NCI-H2196 (cell line): ENCODE results near the gene PIGV.
A peak's percentile ranks its signal among the peaks of the same experiment; 100 is the strongest.
"Not testable (repeated sequence)": the region's sequence is repeated elsewhere in the genome, so short reads cannot be mapped to it uniquely, and the experiment has no call there.

Experiments
- DNase-seq: peaks from one replicate; lab custom pipeline; 2025; ENCODE audit not compliant: unreplicated experiment; lab: John Stamatoyannopoulos, UW

The PIGV gene

GRCh38 chr1:26791148-26791547 is 3.4 kb downstream of the PIGV start:
- DNase-seq, result no peak

DNA sequence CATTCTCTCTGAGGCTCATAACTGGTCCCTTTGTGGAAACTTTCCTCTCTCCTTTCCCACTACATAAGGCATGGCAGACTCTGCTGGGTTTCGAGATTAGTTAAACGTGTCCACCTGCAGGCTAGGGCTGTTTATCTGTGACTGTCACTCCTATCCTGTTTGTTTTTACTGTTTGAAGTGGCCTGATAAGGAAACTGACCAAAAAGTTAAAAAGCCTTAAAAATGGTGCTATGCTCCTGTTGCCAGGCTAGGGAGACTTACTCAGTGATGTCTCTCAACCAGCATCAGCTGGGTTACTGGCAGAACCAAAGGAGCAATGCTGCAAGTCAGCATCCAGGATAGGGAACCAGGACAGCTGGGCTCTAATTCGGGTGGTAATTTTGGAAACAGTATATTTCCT is 3.9 kb downstream of the PIGV start:
- no peak for DNase-seq

GRCh38 chr1:26792924-26793323 is 5.2 kb downstream of the PIGV start:
- no peak for DNase-seq

DNA sequence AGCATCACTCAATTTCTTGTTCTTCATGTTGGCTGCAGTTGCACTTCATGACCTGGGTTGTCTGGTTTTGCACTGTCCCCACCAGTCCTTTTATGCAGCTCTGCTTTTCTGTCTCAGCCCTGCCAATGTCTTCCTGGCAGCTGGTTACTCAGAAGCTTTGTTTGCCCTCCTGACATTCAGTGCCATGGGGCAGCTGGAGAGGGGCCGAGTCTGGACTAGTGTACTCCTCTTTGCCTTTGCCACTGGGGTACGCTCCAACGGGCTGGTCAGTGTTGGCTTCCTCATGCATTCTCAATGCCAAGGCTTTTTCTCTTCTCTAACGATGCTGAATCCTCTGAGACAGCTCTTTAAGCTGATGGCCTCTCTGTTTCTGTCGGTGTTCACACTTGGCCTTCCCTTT is 6.6 kb downstream of the PIGV start:
- DNase-seq, result no peak

- no peak for DNase-seq
Measured at GRCh38 chr1:26797627-26798026, 9.9 kb downstream of the PIGV start.

DNA sequence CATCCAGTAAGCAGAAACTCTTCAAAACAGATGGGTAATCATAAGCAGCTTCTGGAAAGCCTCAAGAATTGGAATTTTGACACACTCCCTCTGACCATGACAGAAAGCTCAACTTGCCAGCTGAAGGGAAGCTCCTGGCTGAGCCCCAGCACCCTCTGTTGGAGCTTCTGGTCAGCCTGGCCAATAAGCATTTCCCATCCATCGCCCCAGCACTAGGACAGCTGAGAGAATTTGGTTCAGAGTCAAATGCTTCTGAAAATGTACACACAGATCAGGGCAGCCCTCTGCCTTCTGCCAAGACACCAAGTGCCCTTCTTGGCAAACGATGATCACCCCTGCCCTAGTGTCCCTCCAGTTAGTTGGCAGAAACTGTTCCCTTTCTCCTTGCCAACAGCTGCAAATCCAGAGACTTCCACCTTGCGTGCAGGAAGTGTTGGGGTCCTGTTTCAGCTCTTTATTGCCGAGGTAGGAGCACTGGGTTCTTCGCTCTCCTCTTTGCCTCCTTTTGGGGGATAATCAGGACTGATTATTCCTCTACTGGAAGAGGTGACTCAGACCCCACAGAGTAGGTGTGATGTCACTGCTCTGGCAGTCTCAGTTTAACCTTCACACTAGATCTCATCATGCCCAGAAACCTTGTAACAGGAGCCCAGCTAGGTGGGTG is 11.9 kb downstream of the PIGV start:
- DNase-seq, result peak; percentile 86

GRCh38 chr1:26803932-26804331 is 16.2 kb downstream of the PIGV start:
- DNase-seq, result not testable (repeated sequence)

DNA sequence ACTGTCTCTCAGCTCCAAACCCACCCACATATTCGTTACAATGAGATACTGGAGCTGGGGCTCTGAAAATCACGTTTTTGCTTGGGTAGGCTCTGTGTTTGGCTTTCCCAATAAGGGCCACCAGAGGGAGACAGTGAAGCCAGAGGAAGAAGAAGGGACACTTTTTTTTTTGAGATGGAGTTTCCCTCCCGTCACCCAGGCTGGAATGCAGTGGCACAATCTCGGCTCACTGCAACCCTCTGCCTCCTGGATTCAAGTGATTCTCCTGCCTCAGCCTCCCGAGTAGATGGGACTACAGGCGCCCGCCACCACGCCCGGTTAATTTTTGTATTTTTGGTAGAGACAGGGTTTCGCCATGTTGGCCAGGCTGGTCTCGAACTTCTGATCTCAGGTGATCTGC is 22.4 kb downstream of the PIGV start:
- DNase-seq, result peak; percentile 69

DNA sequence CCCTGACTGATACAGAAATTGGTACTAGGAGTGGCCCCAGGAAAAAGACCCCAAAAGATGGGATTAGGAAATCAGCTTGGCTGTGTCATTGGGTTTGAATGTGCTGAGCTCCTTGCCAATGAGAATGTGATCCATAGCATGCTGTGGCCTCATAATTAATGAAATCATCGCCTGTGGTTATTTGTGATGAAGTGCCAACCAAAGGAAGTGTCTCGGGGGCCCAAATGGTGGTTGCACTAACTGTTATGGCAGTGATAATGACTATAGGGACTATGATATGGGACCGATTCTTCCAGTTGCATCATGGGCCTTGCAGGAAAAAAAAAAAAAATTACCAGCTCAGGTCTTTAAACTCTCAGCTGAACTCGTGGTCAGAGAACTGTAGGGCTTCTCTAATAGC is 23.3 kb downstream of the PIGV start:
- DNase-seq, result no peak

GRCh38 chr1:26811708-26812107 is 24.0 kb downstream of the PIGV start:
- DNase-seq, result no peak

DNA sequence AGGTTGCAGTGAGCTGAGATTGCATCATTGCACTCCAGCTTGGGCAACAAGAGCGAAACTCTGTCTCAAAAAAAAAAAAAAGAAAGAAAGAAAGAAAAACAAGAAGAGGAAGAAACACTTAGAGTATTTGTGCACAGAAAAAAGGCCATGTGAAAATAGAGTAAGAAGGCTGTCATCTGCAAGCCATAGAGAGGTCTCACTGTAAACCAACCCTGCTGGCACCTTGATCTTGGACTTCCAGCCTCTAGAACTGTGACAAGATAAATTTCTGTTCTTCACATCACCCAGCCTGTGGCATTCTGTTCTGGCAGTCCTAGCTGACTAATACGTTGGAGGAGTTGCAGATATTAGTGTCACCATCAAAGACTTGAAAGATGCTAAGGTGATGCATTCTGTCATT is 26.6 kb downstream of the PIGV start:
- no peak for DNase-seq

GRCh38 chr1:26814893-26815292 is 27.1 kb downstream of the PIGV start:
- no peak for DNase-seq

GRCh38 chr1:26820784-26821269 is 33.1 kb downstream of the PIGV start:
- no peak for DNase-seq

DNA sequence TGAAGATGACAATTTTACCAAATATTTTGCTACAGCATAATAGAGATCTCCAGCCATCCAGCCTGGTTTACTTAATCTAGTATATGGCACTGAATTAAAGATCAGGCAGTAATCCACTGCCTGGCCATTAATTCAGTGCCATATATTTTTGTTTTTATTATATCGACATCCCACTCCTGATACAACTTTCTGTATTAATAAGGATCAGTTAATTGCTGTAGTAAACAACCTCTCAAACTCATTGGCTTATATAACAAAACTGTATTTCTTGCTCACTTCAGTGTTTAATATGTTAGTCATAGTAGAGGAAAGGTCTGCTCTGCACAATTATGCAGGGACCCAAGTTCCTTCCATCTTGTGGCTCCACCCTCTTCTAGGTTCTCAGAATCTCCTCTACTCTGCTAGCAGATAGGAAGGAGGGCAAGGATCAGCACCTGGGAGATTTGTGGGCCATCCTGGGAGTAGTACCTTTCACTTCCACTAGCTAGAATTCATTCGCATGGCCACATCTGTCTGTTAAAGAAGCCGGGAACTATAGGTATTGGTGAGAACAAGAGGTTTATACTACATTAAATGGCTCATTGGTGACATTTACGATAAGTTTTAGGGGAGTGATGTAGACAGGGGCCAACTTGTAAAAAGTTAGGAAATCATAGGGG is 35.1 kb downstream of the PIGV start:
- DNase-seq, result no peak

- DNase-seq, result no peak
Measured at GRCh38 chr1:26824731-26825130, 37.0 kb downstream of the PIGV start.

- peak; percentile 81 for DNase-seq
Measured at GRCh38 chr1:26826261-26827105, 38.7 kb downstream of the PIGV start, which contains the start of gene ZDHHC18. Gene ZDHHC18 (plus strand): TSS chr1:26826688. CDS start chr1:26826805, 117 bp downstream.

- no peak for DNase-seq
Measured at GRCh38 chr1:26827106-26827604, 39.4 kb downstream of the PIGV start.

DNA sequence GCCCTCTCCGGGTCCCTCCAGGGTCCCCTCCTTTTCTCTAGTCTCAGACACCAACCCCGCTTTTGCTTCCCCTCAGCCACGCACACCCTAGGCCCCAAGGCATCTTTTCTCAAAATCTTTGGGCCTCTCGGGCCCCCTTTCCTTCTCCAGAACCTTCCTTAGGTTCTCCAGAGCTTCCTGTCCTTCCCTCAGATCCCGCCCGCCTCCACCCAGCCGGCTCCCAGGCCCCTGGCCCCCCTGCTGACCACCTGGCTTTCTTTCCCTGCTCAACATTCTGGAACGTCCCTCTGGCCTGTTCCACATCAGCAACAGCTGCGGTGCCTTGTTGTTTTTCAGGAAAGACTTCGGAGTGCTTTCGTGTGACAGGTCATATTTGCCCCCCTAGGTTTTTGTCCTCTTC is 39.9 kb downstream of the PIGV start:
- DNase-seq, result no peak

- no peak for DNase-seq
Measured at GRCh38 chr1:26828411-26828991, 40.8 kb downstream of the PIGV start.

DNA sequence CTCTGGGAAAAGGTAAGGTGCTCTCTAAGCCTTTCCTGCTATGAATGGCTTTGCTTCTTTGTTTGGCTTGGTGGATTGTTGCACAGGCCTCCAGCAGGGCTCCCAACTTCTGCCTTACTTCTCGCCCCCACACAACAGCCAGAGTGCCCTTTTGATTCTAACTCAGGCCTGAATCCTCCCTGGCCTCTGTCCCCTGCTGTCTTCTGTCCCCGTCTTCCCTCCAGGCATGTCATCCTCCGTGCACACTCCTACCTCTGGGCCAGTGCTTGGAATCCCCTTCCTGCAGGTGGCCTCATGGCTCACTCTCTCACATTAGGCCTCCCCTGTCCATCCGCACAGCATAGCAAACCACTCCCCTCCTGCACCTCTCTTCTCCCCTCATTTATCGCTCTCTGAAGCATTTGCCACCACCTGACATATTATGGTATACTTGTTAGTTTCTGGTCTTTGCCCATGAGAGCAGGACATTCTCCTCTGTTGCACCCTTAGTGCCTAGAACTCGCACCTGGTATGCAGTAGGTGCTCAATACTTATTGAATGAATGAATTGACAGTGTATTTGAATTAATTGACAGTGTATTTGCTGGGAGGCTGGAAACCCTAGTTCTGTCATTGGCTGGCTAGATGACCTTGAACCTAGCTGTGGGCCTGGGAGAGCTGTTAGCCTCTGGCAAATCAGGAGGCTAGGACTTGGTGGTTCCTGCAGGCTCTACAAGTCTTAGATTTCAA is 41.6 kb downstream of the PIGV start:
- no peak for DNase-seq

- no peak for DNase-seq
Measured at GRCh38 chr1:26831059-26831458, 43.3 kb downstream of the PIGV start.
